Liver (tissue), 9 donors: Measurements from ENCODE around the gene IL1RAP. TPM values are rescaled to one million over a fixed set of nuclear protein-coding genes. Genes with fewer than 3 reads are reported as not detected.

Source experiments
- DNase-seq: peaks from one replicate; pipeline ENCODE4 v3.0.0-alpha.2; 2017; ENCODE audit warnings: low spot score
- H3K27ac ChIP-seq, 2 donors: one replicate each; pipeline ENCODE4 v1.7.0; 2013; ENCODE audit warnings: inconsistent platforms in 2 of 2, low read length in 2 of 2, control low read depth in 1 of 2, low read depth in 1 of 2, mild to moderate bottlenecking in 1 of 2
- H3K27me3 ChIP-seq, 4 donors: one replicate each; pipeline versions ENCODE4 v1.6.1 to v1.7.0; 2013; ENCODE audit warnings: low read length in 3 of 4, inconsistent platforms in 1 of 4, mild to moderate bottlenecking in 1 of 4, moderate library complexity in 1 of 4; ENCODE audit not compliant: control insufficient read depth in 4 of 4, insufficient read depth in 4 of 4
- H3K36me3 ChIP-seq, 4 donors: one replicate each; pipeline versions ENCODE4 v1.6.1 to v1.7.0; 2013; ENCODE audit warnings: low read length in 3 of 4, mild to moderate bottlenecking in 3 of 4, low read depth in 1 of 4, moderate library complexity in 1 of 4; ENCODE audit not compliant: control insufficient read depth in 4 of 4, insufficient read depth in 3 of 4
- H3K4me1 ChIP-seq, 4 donors: one replicate each; pipeline versions ENCODE4 v1.6.1 to v1.7.0; 2013; ENCODE audit warnings: low read length in 3 of 4, mild to moderate bottlenecking in 3 of 4, moderate library complexity in 1 of 4; ENCODE audit not compliant: control insufficient read depth in 4 of 4, insufficient read depth in 4 of 4
- H3K4me3 ChIP-seq, 3 donors: one replicate each; pipeline versions ENCODE4 v1.6.1 to v1.7.0; 2013; ENCODE audit warnings: low read length in 3 of 3, control low read depth in 1 of 3, low read depth in 1 of 3, mild to moderate bottlenecking in 1 of 3
- H3K9ac ChIP-seq, 2 donors: one replicate each; pipeline ENCODE4 v1.7.0; 2013; ENCODE audit warnings: low read length in 2 of 2, mild to moderate bottlenecking in 2 of 2, moderate library complexity in 2 of 2, control low read depth in 1 of 2, low read depth in 1 of 2
- H3K9me3 ChIP-seq, 4 donors: one replicate each; pipeline versions ENCODE4 v1.6.1 to v1.7.0; 2013; ENCODE audit warnings: low read length in 3 of 4; ENCODE audit not compliant: control insufficient read depth in 4 of 4
- ATF3 ChIP-seq: IDR thresholded peaks from 2 replicates; pipeline ENCODE4 v1.6.1; 2016; ENCODE audit warnings: antibody characterized with exemption
- CTCF ChIP-seq: fragments of 150-350 bp; IDR thresholded peaks from 2 replicates; pipeline ENCODE4 v1.5.1; 2017; ENCODE audit warnings: improper control_type of control experiment, low read depth, low read length; ENCODE audit not compliant: missing input control
- EGR1 ChIP-seq, 2 donors: IDR thresholded peaks; 2 replicates each; pipeline ENCODE4 v1.6.1; 2016 to 2018; ENCODE audit warnings: antibody characterized with exemption in 2 of 2, low read depth in 2 of 2
- FOXA2 ChIP-seq: IDR thresholded peaks from 2 replicates; pipeline ENCODE4 v1.6.1; 2016; ENCODE audit warnings: antibody characterized with exemption
- HNF4A ChIP-seq, 2 donors: conservative IDR thresholded peaks; 2 replicates each; pipeline ENCODE4 v1.6.1; 2016; ENCODE audit warnings: antibody characterized with exemption in 2 of 2, mild to moderate bottlenecking in 2 of 2
- MAX ChIP-seq: IDR thresholded peaks from 2 replicates; pipeline ENCODE4 v1.6.1; 2016; ENCODE audit warnings: antibody characterized with exemption
- NR2F2 ChIP-seq: IDR thresholded peaks from 2 replicates; pipeline ENCODE4 v1.6.1; 2016; ENCODE audit warnings: antibody characterized with exemption
- RAD21 ChIP-seq, 2 donors: IDR thresholded peaks; 2 replicates each; pipeline ENCODE4 v1.6.1; 2016; ENCODE audit warnings: antibody characterized with exemption in 2 of 2, mild to moderate bottlenecking in 2 of 2
- REST ChIP-seq: IDR thresholded peaks from 2 replicates; pipeline ENCODE4 v1.6.1; 2016; ENCODE audit warnings: antibody characterized with exemption, mild to moderate bottlenecking
- RXRA ChIP-seq, 2 donors: IDR thresholded peaks; 2 replicates each; pipeline ENCODE4 v1.6.1; 2017 to 2018; ENCODE audit warnings: antibody characterized with exemption in 2 of 2, mild to moderate bottlenecking in 1 of 2
- SP1 ChIP-seq: IDR thresholded peaks from 2 replicates; pipeline ENCODE4 v1.6.1; 2018; ENCODE audit warnings: antibody characterized with exemption, mild to moderate bottlenecking
- TAF1 ChIP-seq: conservative IDR thresholded peaks from 2 replicates; pipeline ENCODE4 v1.6.1; 2016; ENCODE audit warnings: antibody characterized with exemption, mild to moderate bottlenecking
- YY1 ChIP-seq: IDR thresholded peaks from 2 replicates; pipeline ENCODE4 v1.6.1; 2016; ENCODE audit warnings: antibody characterized with exemption, mild to moderate bottlenecking
- ZBTB33 ChIP-seq: IDR thresholded peaks from 2 replicates; pipeline ENCODE4 v1.6.1; 2016; ENCODE audit warnings: antibody characterized with exemption
- WGBS: extraction: QIAGEN DNeasy Blood & Tissue Kit; methylation state at CpG from one replicate; pipeline ENCODE4 v1.1.7; 2013; 5-methylcytosine and 5-hydroxymethylcytosine counted together
- polyA plus RNA-seq, 2 donors: library from polyadenylated mRNA; stranded (reverse) in 1 of 2; unstranded in 1 of 2; fragments of 200-250 nt in 1 of 2; fragments of >200 nt in 1 of 2; fragmentation: Nextera tagmentation in 1 of 2; extraction: Ambion mirVana in 1 of 2; gene quantifications; one replicate each; pipeline versions ENCODE4 v1.2.1 to v1.2.3, GENCODE V29; 2013 to 2015
- total RNA-seq, 2 donors: library from RNA; depleted of rRNA; stranded (reverse); fragments of >200 nt; gene quantifications; one replicate each; pipeline ENCODE4 v1.2.3, GENCODE V29; 2014
- donor health status: healthy.
- donor health status: healthy.
- donor health status: healthy.
- donor health status: healthy.
- donor health status: healthy.

IL1RAP gene
- total and polyA plus RNA-seq, 4 donors: 53.7 to 230 (median 71.6) TPM

- Histone ChIP-seq H3K27ac (peak overlapping the region; percentile 40 to 56), H3K4me1 (peaks cover 11 to 64% (median 50%) of the 10 kb centered on the region in 4 donors), H3K9me3 (no peaks in the 10 kb centered on the region), H3K36me3 (peaks cover 0 to 5% (median 0%) of the 10 kb centered on the region in 4 donors), H3K27me3 (no peaks in the 10 kb centered on the region), H3K4me3 (no peak overlapping the region), H3K9ac (no peak overlapping the region)
- 37% methylated on average over 2 of the region's 2 CpGs for WGBS
- no peak for DNase-seq
- TF ChIP-seq RXRA (IDR thresholded peaks at IDR 0.05) (peak; percentile 22 to 31), YY1 (peak; percentile 76), FOXA2 (no peak), SP1 (peak; percentile 30), ZBTB33 (no peak), RAD21 (IDR thresholded peaks at IDR 0.05) (no peak), CTCF (no peak), NR2F2 (no peak), HNF4A (conservative IDR thresholded peaks at IDR 0.05) (peak in 1 of 2 donors; percentile 23), REST (no peak)
Observed at GRCh38 chr3:190541560-190541959, 27.7 kb downstream of the IL1RAP start.

GRCh38 chr3:190542846-190543245 lies 29.0 kb downstream of the IL1RAP start:
- H3K9ac ChIP-seq: peak overlapping the region in 1 of 2 donors; percentile 20
- peaks cover 11 to 77% (median 60%) of the 10 kb centered on the region in 4 donors for H3K4me1 ChIP-seq
- peak overlapping the region; percentile 10 to 58 for H3K27ac ChIP-seq
- no peaks in the 10 kb centered on the region for H3K27me3 ChIP-seq
- WGBS: 33% methylated on average over 1 of the region's 1 CpG
- H3K36me3 ChIP-seq: peaks cover 0 to 5% (median 0%) of the 10 kb centered on the region in 4 donors
- no peaks in the 10 kb centered on the region for H3K9me3 ChIP-seq
- TF ChIP-seq TAF1: no peak
- TF ChIP-seq MAX: no peak
- TF ChIP-seq ATF3: no peak
- TF ChIP-seq NR2F2: no peak
- TF ChIP-seq YY1: no peak
- no peak for TF ChIP-seq EGR1 (IDR thresholded peaks at IDR 0.05; ENCODE audit: low read depth in 2 of 2)
- TF ChIP-seq RXRA (IDR thresholded peaks at IDR 0.05): no peak
- TF ChIP-seq SP1: no peak
- DNase-seq: no peak
- H3K4me3 ChIP-seq: no peak overlapping the region
